HCEC 1CT (cell line): Measurements from ENCODE around the gene SELENBP1.

Experiments used
- DNase-seq: peaks from one replicate; pipeline ENCODE4 v3.0.0-alpha.2; 2017

SELENBP1 gene

DNA sequence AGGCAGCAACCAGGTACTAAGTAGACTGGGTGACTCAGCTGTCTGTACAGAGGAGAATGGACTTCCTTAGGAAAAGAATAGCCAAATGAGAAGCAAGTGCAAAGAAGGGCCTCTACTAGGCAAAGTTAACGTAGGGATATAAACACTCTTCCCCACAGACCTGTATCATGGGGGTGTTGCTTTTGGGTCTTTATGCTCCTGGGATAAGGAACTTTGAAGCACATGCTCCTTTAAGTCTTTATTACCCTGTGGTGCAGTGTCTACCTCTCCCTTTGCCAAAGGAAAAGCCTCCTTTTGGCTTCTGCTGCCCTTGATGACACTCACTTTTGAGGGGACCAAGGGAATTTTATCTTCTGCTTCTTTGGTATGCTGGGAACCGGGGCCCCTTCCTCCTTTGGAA is 30.5 kb downstream of the SELENBP1 start:
- DNase-seq = no peak

DNA sequence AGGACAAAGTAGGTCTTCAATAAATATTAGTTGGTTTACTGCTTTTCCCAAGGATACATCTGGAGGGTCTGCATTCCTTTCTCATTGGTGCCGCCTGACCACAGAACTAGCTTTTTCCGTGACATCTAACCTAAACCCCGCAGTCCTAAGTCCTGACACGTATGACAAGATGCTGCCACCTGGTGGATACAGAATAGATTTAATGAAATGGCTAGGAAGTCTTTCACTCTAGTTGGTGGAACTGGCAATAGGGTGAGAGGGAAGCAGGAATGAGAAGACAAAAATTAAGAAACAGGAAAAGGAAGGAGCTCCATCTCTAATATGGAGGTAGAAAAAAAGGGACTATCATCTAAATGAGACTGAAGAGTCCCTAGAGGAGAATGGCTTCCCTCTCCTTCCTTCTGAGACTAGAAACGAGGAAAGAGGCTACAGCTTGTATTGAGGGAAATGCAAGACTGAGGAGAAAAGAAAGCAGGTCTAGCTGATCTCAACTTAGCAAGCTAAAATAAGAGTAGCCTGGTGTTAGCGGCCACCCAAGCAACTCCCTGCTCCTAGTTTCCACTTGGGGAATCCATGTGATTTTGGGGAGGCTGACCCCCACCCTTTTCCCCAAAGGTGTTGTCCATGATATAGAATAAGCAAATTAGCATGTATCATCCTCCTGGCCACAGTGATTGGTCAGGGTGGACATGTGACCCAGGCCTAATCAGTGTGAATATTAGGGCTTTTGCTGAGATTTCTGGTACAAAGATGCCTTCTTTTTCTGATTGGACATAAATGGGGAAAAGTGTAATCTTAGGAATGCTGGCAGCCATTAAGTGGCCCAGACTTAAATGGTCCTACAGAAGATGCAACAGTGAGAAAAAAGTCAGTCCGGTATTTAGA is 31.4 kb downstream of the SELENBP1 start:
- DNase-seq = peak; percentile 86

DNA sequence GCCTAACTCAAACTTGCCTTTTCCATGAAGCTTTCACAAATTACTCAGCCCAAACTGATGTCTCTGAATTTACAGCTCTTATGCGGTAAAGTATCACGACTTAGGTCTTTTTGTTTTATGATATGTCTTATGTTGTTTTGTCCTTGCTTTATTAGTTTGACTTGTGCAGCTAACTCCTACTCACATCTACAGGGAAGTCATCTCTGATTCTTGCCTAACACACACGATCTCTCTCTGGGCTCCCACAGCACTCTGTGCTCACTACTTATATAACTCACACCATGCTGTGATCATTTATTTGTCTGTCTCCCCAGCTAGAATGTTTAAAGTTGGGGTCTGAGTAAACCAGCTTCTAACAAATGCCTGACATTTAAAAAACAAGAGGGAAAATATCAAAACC is 35.9 kb downstream of the SELENBP1 start:
- DNase-seq = no peak

DNA sequence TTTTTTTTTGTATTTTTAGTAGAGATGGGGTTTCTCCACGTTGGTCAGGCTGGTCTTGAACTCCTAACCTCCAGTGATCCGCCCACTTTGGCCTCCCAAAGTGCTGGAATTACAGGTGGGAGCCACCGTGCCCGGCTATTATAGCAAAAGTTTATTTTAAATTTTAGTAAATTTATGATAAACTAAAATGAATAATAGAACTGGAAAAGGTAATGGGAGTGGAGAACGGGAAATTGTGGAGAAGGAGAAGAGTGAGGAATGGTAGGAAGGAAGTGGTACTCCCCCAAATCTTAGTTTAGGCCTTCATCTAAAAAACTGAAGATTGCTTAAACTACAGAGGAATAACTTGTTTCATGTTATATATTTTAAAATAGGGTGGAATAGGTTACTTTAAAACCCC is 37.7 kb downstream of the SELENBP1 start:
- DNase-seq = no peak

DNA sequence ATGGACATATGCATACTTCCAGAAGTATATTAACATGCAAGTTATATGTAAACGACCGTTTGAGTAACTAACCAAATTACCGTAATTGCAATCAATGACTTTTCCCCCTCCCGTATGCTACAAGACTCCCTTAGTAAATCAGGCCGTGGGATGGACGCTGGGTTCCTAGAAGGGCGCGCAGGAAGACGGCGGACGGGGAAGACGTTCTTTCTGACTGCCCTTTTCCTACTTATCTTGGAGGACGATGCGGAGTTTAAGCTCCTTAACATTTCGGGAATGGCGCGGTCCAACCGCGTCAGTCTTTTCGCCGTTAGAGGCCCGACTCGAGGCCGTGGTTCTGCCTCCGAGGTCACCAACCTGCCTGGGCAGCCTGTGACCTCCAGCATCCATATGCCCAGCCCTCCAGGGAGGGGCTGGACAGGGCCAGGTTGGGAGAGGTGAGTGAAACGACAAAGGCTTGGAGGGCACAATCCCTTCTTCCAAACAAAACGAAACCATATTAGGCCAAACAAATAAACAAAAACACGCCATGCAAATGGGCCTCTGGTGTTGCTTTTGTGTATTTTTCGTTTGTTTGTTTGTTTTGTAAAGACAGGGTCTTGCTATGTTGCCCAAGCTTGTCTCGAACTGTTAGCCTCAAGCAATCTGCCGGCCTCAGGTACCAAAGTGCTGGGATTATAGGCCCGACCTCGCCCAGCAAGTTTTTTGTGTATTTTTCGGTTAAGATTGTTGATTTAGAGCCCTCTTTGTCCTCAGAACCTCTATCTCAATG is 44.4 kb downstream of the SELENBP1 start:
- DNase-seq = peak; percentile 33

DNA sequence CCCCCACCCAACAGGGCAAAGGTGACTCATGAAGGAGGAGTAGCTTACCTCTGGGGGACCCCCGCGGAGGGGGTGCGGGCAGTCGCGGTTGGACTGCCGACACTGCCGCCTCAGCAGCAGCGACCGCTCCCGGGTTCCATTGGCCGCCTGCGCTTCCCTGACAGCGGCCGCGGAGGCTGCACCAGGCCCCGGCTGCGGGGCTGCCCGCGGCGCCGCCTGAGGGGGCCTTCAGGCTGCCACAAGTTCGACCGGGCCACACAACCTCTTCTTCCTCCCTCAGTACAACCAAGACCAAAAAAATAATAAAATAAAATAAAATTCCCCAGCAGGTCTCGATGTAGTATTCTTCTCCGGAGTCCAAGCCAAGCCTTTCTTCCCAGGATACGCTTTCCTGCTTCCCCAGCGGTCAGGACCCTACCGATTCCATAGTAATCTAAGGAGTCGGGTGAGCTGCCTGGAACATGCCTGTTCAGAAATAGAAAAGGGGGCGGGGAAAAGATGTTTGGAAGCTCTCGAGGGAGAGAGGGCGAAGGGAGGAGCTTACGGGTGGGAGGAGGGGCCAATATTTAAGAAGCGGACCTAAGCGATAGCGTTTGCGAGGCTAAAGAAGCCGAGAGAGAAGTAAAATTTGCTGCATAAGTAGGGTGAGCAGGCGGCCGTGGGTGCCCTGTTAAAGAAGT is 45.1 kb downstream of the SELENBP1 start, which contains the start of gene PI4KB:
Gene PI4KB (minus strand): TSS at position 194 of the 680 bp plus-strand sequence. CDS start 10,935 bp downstream, outside the sequence.
- DNase-seq = peak; percentile 98

DNA sequence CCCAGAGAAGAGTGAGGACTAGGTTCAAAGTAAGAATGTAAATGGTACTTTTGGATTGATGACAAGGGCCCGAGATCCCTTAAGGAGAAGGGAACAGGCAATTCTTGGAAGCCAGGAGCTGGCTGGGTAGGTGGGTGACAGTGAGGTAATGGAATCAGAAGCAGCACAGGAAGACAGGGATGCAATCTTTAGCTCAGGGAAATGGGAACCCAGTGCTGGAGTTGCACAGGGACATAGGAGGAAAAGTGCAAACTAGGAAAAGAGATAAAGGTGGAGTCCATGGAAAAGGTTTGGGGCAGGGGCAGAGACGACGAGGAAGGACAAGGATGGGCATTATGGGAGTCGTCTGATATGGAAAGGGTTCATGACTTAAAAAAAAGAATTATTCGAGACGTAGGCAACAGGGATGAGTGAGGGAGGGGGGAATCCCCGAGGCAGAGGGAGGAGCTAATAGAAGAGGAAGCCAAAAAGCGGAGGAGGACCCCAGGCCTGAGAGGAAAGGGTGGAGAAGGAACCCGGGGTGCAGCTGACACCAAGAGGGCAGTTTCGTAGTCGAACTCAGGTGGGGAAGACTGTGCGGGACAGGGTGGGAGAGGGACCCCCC is 45.8 kb downstream of the SELENBP1 start:
- peak; percentile 43 for DNase-seq

DNA sequence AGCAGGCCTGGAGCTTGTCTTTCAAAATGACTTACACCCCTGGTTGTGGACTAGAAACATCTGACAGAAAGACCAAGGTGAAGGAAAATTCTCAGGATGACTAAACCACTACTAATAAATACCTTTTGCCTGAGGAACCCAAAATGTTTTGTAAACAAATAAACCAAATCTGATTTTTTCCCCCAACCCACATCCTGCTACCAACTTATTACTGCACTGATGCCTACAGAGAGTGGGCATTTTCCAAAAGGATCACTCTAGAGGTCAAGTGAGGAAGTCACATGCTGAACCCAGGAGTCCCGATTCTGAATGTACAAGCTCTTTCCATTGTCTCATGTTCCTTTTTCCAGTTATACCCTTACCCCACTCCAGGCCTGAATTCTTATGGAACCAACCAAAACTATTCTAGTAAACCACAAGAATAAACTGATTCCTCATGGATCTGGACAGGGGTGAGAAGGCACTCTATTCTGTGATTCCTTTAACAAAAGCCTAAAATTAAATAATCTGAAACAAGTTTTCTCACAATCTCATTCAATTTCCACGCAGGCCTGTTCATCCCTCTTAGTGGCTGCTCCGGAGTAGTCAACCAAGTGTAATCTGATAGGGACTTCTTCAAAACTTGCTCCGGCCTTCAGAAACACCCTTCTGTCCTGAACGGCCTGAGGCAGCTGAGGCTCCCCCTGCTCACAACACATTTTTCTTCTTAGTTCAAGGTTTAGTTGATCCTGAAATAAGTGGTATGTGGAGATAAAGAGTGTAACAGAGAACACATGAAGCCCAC is 46.7 kb downstream of the SELENBP1 start:
- peak; percentile 43 for DNase-seq

DNA sequence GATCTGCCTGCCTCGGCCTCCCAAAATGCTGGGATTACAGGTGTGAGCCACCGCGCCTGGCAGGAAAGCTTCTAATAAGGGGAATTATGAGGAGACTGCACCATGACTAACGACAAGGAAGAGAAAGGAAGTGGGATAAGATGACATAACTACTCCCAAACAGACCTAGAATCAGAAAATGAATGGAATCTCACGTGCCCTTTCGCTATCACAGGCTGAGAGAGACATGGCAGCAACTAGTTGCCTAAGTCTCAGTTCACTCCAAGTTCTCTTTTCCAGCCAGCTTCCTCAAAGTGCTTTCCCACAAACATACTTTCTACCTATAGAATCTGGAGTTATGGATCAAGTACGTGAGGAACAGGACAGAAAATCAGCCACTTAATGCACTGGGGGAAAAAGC is 47.3 kb downstream of the SELENBP1 start:
- DNase-seq = no peak

DNA sequence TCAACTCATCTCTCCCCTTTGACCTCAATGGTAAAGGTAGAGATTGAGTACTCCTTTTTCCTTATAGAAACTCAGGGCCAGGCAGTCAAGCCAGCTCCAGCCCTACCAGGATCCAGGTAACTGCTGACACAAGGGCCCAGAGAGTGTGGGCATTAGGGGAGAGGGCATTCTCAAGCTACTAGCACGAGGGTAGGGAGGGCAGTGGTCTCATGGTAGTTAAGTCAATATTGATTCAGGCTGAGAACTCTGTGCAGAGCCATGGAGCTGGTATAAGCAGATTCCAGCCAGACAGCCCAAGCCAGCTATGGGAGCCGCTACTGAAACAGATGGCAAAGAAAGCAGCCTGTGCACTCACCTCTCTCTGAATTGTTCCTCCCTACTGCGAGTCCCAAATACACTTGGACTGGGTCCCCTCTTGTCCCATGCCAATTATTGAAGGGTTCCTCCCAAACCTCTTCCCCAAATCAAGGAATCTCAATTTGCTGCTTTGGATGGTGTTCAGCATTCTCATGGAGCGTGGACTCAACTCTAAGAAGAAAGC is 48.0 kb downstream of the SELENBP1 start:
- DNase-seq = no peak

DNA sequence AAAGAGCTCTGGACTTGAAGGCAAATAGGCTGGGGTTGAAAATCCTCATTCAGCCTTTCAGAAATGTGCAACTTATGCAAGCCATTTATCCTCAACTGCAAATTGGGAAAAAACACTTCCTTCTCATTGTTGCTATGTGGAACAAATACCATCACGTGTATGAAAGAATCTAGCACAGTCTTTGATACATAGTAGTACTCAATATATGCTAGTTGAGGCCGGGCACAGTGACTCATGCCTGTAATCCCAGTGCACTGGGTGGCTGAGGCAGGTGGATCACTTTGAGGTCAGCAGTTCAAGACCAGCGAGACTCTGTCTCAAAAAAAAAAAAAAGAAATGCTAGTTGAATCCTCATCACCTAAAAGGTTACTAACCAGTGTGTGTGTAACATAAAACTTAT is 53.5 kb downstream of the SELENBP1 start:
- DNase-seq = no peak

DNA sequence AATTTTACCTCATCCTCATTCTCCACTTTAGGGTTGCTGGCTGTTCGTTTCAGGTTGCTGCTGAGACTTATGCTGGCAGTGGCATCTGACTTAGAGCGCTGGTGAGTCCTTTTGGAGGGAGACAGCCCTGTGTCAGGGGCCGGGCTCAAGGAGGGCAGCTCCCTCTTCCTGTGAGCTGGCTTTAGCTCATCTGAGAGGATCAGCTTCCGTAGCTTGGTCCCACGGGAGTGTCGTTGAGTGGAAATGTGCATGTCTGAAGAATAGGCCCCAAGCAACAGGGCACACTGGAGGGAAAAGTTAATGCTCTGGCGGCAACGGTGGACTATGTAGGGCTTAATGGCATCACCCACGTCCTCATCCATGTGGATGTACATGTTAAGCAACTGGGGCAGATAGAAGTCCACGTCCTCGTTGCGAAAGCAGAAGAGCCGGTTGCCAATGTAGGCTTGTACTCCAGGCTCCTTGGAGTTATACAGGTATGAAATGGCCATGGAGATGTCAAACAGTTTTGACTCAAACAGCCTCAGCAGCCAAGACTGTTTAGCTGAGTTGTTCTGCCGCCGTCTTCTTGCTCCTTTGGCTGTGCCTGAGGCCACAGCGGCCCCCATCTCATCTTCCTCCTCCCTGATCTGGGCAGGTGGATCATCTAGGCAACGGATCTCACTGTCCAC is 56.8 kb downstream of the SELENBP1 start:
- DNase-seq = no peak
